ENCODE results near the gene C11orf97. TPM values are rescaled to one million over a fixed set of nuclear protein-coding genes. Genes with fewer than 3 reads are reported as not detected.
A peak's percentile ranks its signal among the peaks of the same experiment; 100 is the strongest.

The C11orf97 gene
- total and polyA plus RNA-seq, 9 of the 15 experiments (the other 6 are each of a cell fraction or from before 2014, with no cell fraction given), result not detected

GRCh38 chr11:94494126-94494680, 18.1 kb upstream of the C11orf97 start (continued):
- TF ChIP-seq ZBTB11 (CRISPR knock-in tag; IDR thresholded peaks at IDR 0.05), result 0 out of 6 replicates have a peak, but pooled peaks of 1 of the 3 experiments have one; percentile 35
- TF ChIP-seq PPARD (CRISPR knock-in tag; IDR thresholded peaks at IDR 0.05), result no peak
- TF ChIP-seq RBFOX2 (IDR thresholded peaks at IDR 0.05; ENCODE audit: low read depth, low read length), result peak; percentile 78
- TF ChIP-seq SP2 (IDR thresholded peaks at IDR 0.05; ENCODE audit: extremely low read depth, low read depth, low read length, poor library complexity, severe bottlenecking), result no peak
- 0 out of 2 replicates have a peak, but pooled peaks have one; percentile 57 for TF ChIP-seq ARID4B (CRISPR knock-in tag; IDR thresholded peaks at IDR 0.05)
- peak; percentile 3; the same call in 1 of the 2 replicates for TF ChIP-seq C11orf30 (IDR thresholded peaks at IDR 0.05; ENCODE audit: low read depth)
- TF ChIP-seq RB1 (IDR thresholded peaks at IDR 0.05; ENCODE audit: low read depth), result peak; percentile 45; the same call in 1 of the 2 replicates
- 0 out of 2 replicates have a peak, but pooled peaks have one; percentile 11 for TF ChIP-seq CTBP1 (IDR thresholded peaks at IDR 0.05; ENCODE audit: borderline replicate concordance)
- no peak for TF ChIP-seq TOE1 (IDR thresholded peaks at IDR 0.05; ENCODE audit: borderline replicate concordance)
- no peak for TF ChIP-seq TOE1 (CRISPR knock-in tag; IDR thresholded peaks at IDR 0.05; ENCODE audit: borderline replicate concordance, low read depth)
- TF ChIP-seq PTRF (tag; IDR thresholded peaks at IDR 0.05), result no peak
- peak; percentile 69; the same call in 1 of the 2 replicates for TF ChIP-seq ZBTB7A (IDR thresholded peaks at IDR 0.05; ENCODE audit: borderline replicate concordance, control insufficient read depth, low read depth, low read length)
- TF ChIP-seq ATF7 (IDR thresholded peaks at IDR 0.05), result 0 out of 2 replicates have a peak, but pooled peaks have one; percentile 13
- 0 out of 2 replicates have a peak, but pooled peaks have one; percentile 47 for TF ChIP-seq HEY1 (CRISPR knock-in tag; IDR thresholded peaks at IDR 0.05; ENCODE audit: borderline replicate concordance)
- TF ChIP-seq NRF1 (conservative IDR thresholded peaks at IDR 0.05 in 1 of 2, IDR thresholded peaks at IDR 0.05 in 1 of 2), result peak; percentile 14 to 36
- TF ChIP-seq ATF1 (CRISPR knock-in tag; IDR thresholded peaks at IDR 0.05), result no peak
- peak; percentile 49; the same call in 1 of the 2 replicates for TF ChIP-seq ATF1 (tag; IDR thresholded peaks at IDR 0.05)
